Stimulated activated CD8-positive, alpha-beta memory T cell treated with anti-CD3 and anti-CD28 coated beads, Interleukin-4, amount 100 ng/mL, for 24 hours (primary cell): ENCODE results near the gene ADGB.

Experiments
- DNase-seq: peaks from one replicate; pipeline ENCODE4 v3.0.0-alpha.2; 2020; ENCODE audit warnings: low read depth

Gene ADGB

DNA sequence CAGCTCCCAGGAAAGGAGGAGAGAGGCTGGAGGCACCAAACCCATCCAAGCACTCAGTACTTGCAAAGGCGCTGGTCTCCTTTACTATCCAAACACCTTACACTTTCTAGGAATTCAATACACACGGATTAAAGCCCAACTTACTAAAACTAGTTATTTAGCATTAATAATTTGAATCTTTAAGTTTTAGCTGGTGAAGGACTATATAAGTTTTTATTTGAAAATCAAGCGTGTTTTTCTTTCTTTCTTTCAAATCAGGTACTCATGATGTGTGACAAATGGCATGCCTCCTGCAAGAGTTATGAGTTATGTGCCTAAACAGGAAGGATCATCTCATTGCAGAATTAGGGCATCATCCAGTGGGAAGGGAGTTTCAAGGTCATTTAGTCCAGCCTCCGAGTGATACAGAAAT, 263.7 kb downstream of the ADGB start:
- DNase-seq, result no peak

DNA sequence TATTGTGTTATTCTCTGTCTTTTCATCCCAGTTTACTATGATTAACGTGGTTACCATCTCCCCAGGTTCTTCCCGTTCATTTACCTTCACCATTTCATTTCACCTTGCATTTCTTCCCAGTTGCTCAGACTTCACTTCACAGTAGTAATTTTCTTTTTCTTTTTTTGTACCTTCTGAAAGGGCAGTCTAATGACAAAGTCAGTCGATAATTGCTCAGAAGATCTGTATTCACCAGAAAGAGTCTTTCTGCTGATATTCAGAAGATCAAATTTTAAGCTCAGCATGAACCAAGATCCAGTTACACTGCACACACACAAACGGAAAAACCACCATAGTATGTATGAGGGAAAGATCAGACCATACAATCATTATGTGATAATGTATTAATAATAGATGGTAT, 265.5 kb downstream of the ADGB start:
- no peak for DNase-seq

DNA sequence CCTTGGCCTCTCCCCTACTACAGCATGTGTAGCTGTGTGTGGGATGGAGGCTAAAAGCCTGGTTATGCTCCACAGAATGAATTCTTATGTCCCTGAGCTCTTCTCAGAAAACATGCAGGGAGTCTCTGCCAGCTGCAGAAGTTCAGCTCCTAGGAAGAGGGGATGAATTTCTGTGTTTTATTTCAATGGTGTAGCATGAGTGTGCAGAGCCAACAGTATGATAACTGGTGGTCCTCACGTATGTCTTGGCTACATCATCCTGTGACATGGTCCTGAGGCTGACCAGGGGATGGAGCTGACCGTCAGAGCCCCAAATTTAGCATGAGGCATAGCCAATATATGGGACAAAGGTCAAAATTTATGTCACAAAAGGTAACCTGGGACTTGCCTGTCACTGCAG, 266.1 kb downstream of the ADGB start:
- DNase-seq, result no peak
